Measurements from ENCODE around the gene MRPL53.
A peak's percentile ranks its signal among the peaks of the same experiment; 100 is the strongest.

Gene MRPL53

GRCh38 chr2:74503506-74504475 lies 31.3 kb upstream of the MRPL53 start:
- peaks cover 0 to 55% (median 41%) of the 10 kb centered on the region in 4 donors for H3K4me1 ChIP-seq
- intact Hi-C loops (cut with DNase I; ENCODE audit: low total_unique reads), result no loop called here
- TF ChIP-seq CTCF (IDR thresholded peaks at IDR 0.05), result no peak

GRCh38 chr2:74502720-74503505 lies 30.4 kb upstream of the MRPL53 start:
- H3K9me3 ChIP-seq, result no peaks in the 10 kb centered on the region
- intact Hi-C loops (cut with DNase I; ENCODE audit: low total_unique reads), result no loop called here
- H3K4me3 ChIP-seq, result peak overlapping the region; percentile 43 to 61
- peak; percentile 87 to 88 for DNase-seq
- peak overlapping the region; percentile 27 to 43 for H3K27ac ChIP-seq
- peaks cover 13 to 24% (median 13%) of the 10 kb centered on the region in 3 donors for H3K36me3 ChIP-seq
- peaks cover 0 to 56% of the 10 kb centered on the region in 2 donors for H3K27me3 ChIP-seq
- TF ChIP-seq CTCF (IDR thresholded peaks at IDR 0.05), result no peak
- H3K4me1 ChIP-seq, result peaks cover 0 to 58% (median 48%) of the 10 kb centered on the region in 4 donors

More at GRCh38 chr2:74503506-74504475, 31.3 kb upstream of the MRPL53 start:
- Histone ChIP-seq H3K27ac (peak overlapping the region; percentile 24 to 43), H3K4me3 (peak overlapping the region; percentile 43 to 61), H3K27me3 (peaks cover 0 to 52% of the 10 kb centered on the region in 2 donors), H3K36me3 (peaks cover 13 to 24% (median 13%) of the 10 kb centered on the region in 3 donors), H3K9me3 (no peaks in the 10 kb centered on the region)
- DNase-seq, result no peak

- peak overlapping the region; percentile 43 to 61 for H3K4me3 ChIP-seq
- no peaks in the 10 kb centered on the region for H3K9me3 ChIP-seq
- no peak overlapping the region for H3K27ac ChIP-seq
- peaks cover 0 to 62% (median 53%) of the 10 kb centered on the region in 4 donors for H3K4me1 ChIP-seq
- peaks cover 13 to 24% (median 13%) of the 10 kb centered on the region in 3 donors for H3K36me3 ChIP-seq
- H3K27me3 ChIP-seq, result peaks cover 0 to 63% of the 10 kb centered on the region in 2 donors
- no peak for DNase-seq
- intact Hi-C loops (cut with DNase I; ENCODE audit: low total_unique reads), result no loop called here
- no peak for TF ChIP-seq CTCF (IDR thresholded peaks at IDR 0.05)
Observed at GRCh38 chr2:74502147-74502719, 29.8 kb upstream of the MRPL53 start.

- peaks cover 0 to 68% of the 10 kb centered on the region in 2 donors for H3K27me3 ChIP-seq
- peaks cover 0 to 56% (median 47%) of the 10 kb centered on the region in 4 donors for H3K4me1 ChIP-seq
- DNase-seq, result no peak
- no peak for TF ChIP-seq CTCF (IDR thresholded peaks at IDR 0.05)
- no peaks in the 10 kb centered on the region for H3K9me3 ChIP-seq
- intact Hi-C loops (cut with DNase I; ENCODE audit: low total_unique reads), result no loop called here
- H3K36me3 ChIP-seq, result peaks cover 13 to 23% (median 13%) of the 10 kb centered on the region in 3 donors
- no peak overlapping the region for H3K27ac ChIP-seq
- no peak overlapping the region for H3K4me3 ChIP-seq
Observed at GRCh38 chr2:74501335-74502071, 29.0 kb upstream of the MRPL53 start.

- no peak for TF ChIP-seq CTCF (IDR thresholded peaks at IDR 0.05)
- H3K4me1 ChIP-seq, result peaks cover 0 to 47% (median 38%) of the 10 kb centered on the region in 4 donors
- H3K4me3 ChIP-seq, result no peak overlapping the region
- no peak for DNase-seq
- H3K36me3 ChIP-seq, result peaks cover 5 to 14% (median 10%) of the 10 kb centered on the region in 3 donors
- H3K9me3 ChIP-seq, result no peaks in the 10 kb centered on the region
- intact Hi-C loops (cut with DNase I; ENCODE audit: low total_unique reads), result no loop called here
- peaks cover 0 to 68% of the 10 kb centered on the region in 2 donors for H3K27me3 ChIP-seq
- H3K27ac ChIP-seq, result no peak overlapping the region
Observed at GRCh38 chr2:74500578-74500946, 28.1 kb upstream of the MRPL53 start.

Measured in tibial artery (tissue), 4 donors.